Measurements from ENCODE around the gene CYS1.
"Not testable (repeated sequence)": the region's sequence is repeated elsewhere in the genome, so short reads cannot be mapped to it uniquely, and the experiment has no call there.

DNA sequence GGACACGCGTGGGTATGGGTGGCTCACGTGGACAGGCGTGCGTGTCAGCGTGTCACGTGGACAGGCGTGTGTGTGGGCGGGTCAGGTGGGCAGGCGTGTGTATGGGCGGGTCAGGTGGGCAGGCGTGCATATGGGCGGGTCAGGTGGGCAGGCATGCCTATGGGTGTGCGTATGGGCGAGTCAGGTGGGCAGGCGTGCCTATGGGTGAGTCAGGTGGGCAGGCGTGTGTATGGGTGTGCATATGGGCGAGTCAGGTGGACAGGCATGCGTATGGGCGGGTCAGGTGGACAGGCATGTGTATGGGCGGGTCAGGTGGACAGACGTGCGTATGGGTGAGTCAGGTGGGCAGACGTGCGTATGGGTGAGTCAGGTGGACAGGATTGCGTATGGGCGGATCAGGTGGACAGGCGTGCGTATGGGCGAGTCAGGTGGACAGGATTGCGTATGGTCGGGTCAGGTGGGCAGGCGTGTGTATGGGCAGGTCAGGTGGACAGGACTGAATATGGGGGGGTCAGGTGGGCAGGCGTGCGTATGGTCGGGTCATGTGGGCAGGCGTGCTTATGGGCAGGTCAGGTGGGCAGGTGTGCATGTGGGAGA, 67.7 kb downstream of the CYS1 start:
- TF ChIP-seq, protein P1, sequence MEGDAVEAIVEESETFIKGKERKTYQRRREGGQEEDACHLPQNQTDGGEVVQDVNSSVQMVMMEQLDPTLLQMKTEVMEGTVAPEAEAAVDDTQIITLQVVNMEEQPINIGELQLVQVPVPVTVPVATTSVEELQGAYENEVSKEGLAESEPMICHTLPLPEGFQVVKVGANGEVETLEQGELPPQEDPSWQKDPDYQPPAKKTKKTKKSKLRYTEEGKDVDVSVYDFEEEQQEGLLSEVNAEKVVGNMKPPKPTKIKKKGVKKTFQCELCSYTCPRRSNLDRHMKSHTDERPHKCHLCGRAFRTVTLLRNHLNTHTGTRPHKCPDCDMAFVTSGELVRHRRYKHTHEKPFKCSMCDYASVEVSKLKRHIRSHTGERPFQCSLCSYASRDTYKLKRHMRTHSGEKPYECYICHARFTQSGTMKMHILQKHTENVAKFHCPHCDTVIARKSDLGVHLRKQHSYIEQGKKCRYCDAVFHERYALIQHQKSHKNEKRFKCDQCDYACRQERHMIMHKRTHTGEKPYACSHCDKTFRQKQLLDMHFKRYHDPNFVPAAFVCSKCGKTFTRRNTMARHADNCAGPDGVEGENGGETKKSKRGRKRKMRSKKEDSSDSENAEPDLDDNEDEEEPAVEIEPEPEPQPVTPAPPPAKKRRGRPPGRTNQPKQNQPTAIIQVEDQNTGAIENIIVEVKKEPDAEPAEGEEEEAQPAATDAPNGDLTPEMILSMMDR (IDR thresholded peaks at IDR 0.05) = not testable (repeated sequence)
- not testable (repeated sequence) for TF ChIP-seq POLR2A (IDR thresholded peaks at IDR 0.05)
